Mesenchymal stem cell (in vitro differentiated cells and primary cell): ENCODE data around the gene SLC39A3.

Experiments
- DNase-seq: peaks from one replicate; pipeline ENCODE4 v3.0.0-alpha.2; 2013
- H2AFZ ChIP-seq: one replicate; pipeline ENCODE4 v1.6.1; 2013; ENCODE audit warnings: low read depth, mild to moderate bottlenecking, control low read depth, inconsistent platforms, low read length, moderate library complexity
- H2AK5ac ChIP-seq: 2 replicates; pipeline ENCODE4 v1.6.1; 2013; ENCODE audit warnings: low read length, moderate library complexity, mild to moderate bottlenecking, inconsistent platforms; ENCODE audit not compliant: severe bottlenecking
- H2BK120ac ChIP-seq: one replicate; pipeline ENCODE4 v1.6.1; 2013; ENCODE audit warnings: low read depth, mild to moderate bottlenecking, inconsistent platforms, low read length, moderate library complexity
- H2BK12ac ChIP-seq, 2 experiments: one replicate each; pipeline ENCODE4 v1.6.1; 2013; ENCODE audit warnings: inconsistent platforms in 2 of 2, low read length in 2 of 2, mild to moderate bottlenecking in 2 of 2, moderate library complexity in 2 of 2, control low read depth in 1 of 2
- H2BK15ac ChIP-seq: one replicate; pipeline ENCODE4 v1.6.1; 2013; ENCODE audit warnings: mild to moderate bottlenecking, low read depth, inconsistent platforms; ENCODE audit not compliant: poor library complexity, severe bottlenecking
- H2BK5ac ChIP-seq: 2 replicates; pipeline ENCODE4 v1.6.1; 2013; ENCODE audit warnings: low read depth, mild to moderate bottlenecking, low read length, control low read depth, inconsistent platforms; ENCODE audit not compliant: poor library complexity, severe bottlenecking
- H3K14ac ChIP-seq, 2 experiments: one replicate each; pipeline ENCODE4 v1.6.1; 2013; ENCODE audit warnings: inconsistent platforms in 2 of 2, low read length in 2 of 2, control low read depth in 1 of 2, mild to moderate bottlenecking in 1 of 2, moderate library complexity in 1 of 2
- H3K18ac ChIP-seq, 2 experiments: one replicate each; pipeline ENCODE4 v1.6.1; 2013; ENCODE audit warnings: inconsistent platforms in 2 of 2, low read length in 2 of 2, control low read depth in 1 of 2, low read depth in 1 of 2, mild to moderate bottlenecking in 1 of 2
- H3K23ac ChIP-seq, 2 experiments: one replicate each; pipeline ENCODE4 v1.6.1; 2013; ENCODE audit warnings: inconsistent platforms in 2 of 2, low read length in 2 of 2, mild to moderate bottlenecking in 2 of 2, moderate library complexity in 2 of 2, control low read depth in 1 of 2
- H3K27ac ChIP-seq: 2 replicates; pipeline ENCODE4 v1.5.1; 2013; ENCODE audit warnings: mild to moderate bottlenecking, moderate library complexity, low read length, control low read depth, inconsistent platforms; ENCODE audit not compliant: poor library complexity, severe bottlenecking
- H3K27me3 ChIP-seq, 2 experiments: 2 replicates each; pipeline versions ENCODE4 v1.6.1 to v1.7.0; 2013; ENCODE audit warnings: low read length in 2 of 2, mild to moderate bottlenecking in 2 of 2, moderate library complexity in 2 of 2, control low read depth in 1 of 2, inconsistent platforms in 1 of 2; ENCODE audit not compliant: control insufficient read depth in 1 of 2, insufficient read depth in 1 of 2
- H3K36me3 ChIP-seq, 2 experiments: 2 replicates each; pipeline versions ENCODE4 v1.6.1 to v1.7.0; 2013; ENCODE audit warnings: low read length in 2 of 2, control low read depth in 1 of 2, inconsistent platforms in 1 of 2, low read depth in 1 of 2, mild to moderate bottlenecking in 1 of 2; ENCODE audit not compliant: insufficient read depth in 2 of 2, control insufficient read depth in 1 of 2
- H3K4ac ChIP-seq, 2 experiments: one replicate each; pipeline ENCODE4 v1.6.1; 2013; ENCODE audit warnings: inconsistent platforms in 2 of 2, low read length in 2 of 2, mild to moderate bottlenecking in 2 of 2, moderate library complexity in 2 of 2, control low read depth in 1 of 2, low read depth in 1 of 2
- H3K4me1 ChIP-seq: 2 replicates; pipeline ENCODE4 v1.6.1; 2013; ENCODE audit warnings: low read depth, low read length, control low read depth; ENCODE audit not compliant: control insufficient read depth, insufficient read depth
- H3K4me2 ChIP-seq: 2 replicates; pipeline ENCODE4 v1.6.1; 2013; ENCODE audit warnings: low read length, mild to moderate bottlenecking, inconsistent platforms; ENCODE audit not compliant: poor library complexity, severe bottlenecking
- H3K4me3 ChIP-seq, 2 experiments: 2 replicates each; pipeline versions ENCODE4 v1.5.1 to v1.7.0; 2013; ENCODE audit warnings: low read length in 2 of 2, mild to moderate bottlenecking in 2 of 2, control low read depth in 1 of 2, low read depth in 1 of 2; ENCODE audit not compliant: insufficient read depth in 1 of 2
- H3K79me1 ChIP-seq: replicated peaks from 2 replicates; pipeline ENCODE4 v1.6.1; 2013; ENCODE audit warnings: mild to moderate bottlenecking, control low read depth, low read length, inconsistent platforms; ENCODE audit not compliant: poor library complexity, severe bottlenecking
- H3K9ac ChIP-seq: 2 replicates; pipeline ENCODE4 v1.7.0; 2013; ENCODE audit warnings: mild to moderate bottlenecking, low read length, moderate library complexity
- H3K9me3 ChIP-seq: 2 replicates; pipeline ENCODE4 v1.7.0; 2013; ENCODE audit warnings: mild to moderate bottlenecking, low read length; ENCODE audit not compliant: control insufficient read depth
- H4K8ac ChIP-seq: one replicate; pipeline ENCODE4 v1.6.1; 2013; ENCODE audit warnings: inconsistent platforms, mild to moderate bottlenecking, low read length, moderate library complexity
- H4K91ac ChIP-seq: one replicate; pipeline ENCODE4 v1.6.1; 2013; ENCODE audit warnings: mild to moderate bottlenecking, low read length, inconsistent platforms
- WGBS: methylation state at CpG from one replicate; pipeline ENCODE4 v1.1.7; 2013; ENCODE audit warnings: mixed read lengths; 5-methylcytosine and 5-hydroxymethylcytosine counted together

SLC39A3 gene

DNA sequence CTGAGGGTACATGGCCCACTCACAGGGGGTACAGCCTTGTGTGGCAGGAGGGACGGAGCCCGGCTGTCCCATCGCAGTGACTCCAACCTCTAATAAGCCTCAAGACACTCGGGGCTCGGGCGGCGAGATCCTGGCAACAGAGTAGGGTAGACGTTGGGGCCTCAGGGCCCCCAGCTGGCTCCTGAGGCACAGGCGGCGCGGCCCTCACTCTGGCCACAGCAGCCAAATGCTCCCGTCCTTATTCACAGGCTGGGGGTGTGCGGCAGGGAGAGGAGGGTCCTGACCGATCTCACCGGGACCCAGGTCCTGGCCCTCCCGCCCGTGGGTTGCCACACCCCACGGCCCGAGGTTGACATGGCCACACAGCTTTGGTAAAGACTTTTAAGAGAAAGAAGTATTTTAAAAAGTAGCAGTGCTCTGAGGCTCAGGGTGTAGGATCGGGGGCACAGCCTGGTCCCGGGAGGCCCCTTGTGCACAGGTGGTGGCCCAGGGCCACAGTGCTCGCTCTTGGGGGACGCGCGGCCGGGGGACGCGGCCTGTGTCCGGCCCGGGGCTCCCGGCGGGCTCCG lies 7.6 kb downstream of the SLC39A3 start:
- Histone ChIP-seq H3K36me3 (peaks cover 26 to 59% of the 10 kb centered on the region in 2 experiments), H3K18ac (no peak overlapping the region), H4K8ac (no peak overlapping the region), H2BK15ac (no peak overlapping the region), H3K9ac (no peak overlapping the region), H3K79me1 (peaks cover 19% of the 10 kb centered on the region), H2AFZ (no peak overlapping the region), H2BK12ac (no peak overlapping the region), H2AK5ac (no peak overlapping the region), H3K9me3 (peaks cover 4% of the 10 kb centered on the region), H3K4me2 (no peak overlapping the region), H3K23ac (no peak overlapping the region), H3K27me3 (peaks cover 8 to 10% of the 10 kb centered on the region in 2 experiments), H3K4ac (no peak overlapping the region), H3K4me3 (no peak overlapping the region), H2BK120ac (no peak overlapping the region), H4K91ac (no peak overlapping the region), H2BK5ac (no peak overlapping the region), H3K27ac (no peak overlapping the region), H3K4me1 (no peaks in the 10 kb centered on the region), H3K14ac (no peak overlapping the region)
- WGBS, result 93% methylated on average over 33 of the region's 33 CpGs
- DNase-seq, result no peak

DNA sequence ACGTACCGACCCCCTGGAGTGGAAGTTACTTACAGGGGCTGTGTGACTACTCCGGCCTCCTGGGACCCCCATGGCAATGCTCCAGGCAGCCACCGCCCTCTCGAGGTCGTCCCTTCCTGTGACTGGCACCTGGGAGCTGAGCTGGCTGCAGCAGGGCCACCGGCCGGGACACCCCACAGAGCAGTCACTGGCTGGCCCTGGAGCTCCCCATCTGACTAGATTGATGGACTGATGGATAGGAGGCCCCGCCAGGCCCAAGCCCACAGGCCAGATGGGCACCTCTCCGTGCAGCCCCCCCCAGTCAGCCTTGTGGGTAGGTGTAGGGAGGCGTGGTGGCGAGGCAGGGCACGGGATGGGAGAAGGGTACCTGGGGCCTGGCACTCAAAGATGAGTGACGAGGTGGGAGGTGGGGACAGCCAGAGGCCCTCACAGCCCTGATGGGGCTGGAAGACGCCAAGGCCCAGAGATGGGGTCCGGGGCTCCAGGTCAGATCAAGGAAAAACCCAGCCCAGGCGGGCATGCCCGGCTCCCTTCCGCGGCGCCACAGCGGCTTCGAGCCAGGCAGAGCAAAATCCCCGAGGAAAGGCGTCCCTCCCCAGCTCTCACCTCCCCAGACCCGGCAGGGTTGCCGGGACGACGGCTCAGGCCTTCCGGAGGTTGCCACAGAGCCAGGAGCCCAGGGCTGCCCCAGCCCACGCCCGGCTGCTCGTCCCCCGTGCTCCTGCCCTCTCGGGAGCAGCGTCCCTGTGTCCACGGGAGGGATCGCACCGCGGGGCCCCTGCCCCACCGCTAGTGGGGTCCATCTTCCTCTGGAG lies 8.4 kb downstream of the SLC39A3 start:
- Histone ChIP-seq H3K14ac (no peak overlapping the region), H3K4me1 (no peaks in the 10 kb centered on the region), H3K27ac (no peak overlapping the region), H3K9me3 (peaks cover 3% of the 10 kb centered on the region), H3K27me3 (peaks cover 16 to 17% of the 10 kb centered on the region in 2 experiments), H3K79me1 (peaks cover 12% of the 10 kb centered on the region), H2BK12ac (no peak overlapping the region), H2AFZ (no peak overlapping the region), H3K4me2 (no peak overlapping the region), H4K8ac (no peak overlapping the region), H4K91ac (no peak overlapping the region), H2BK120ac (no peak overlapping the region), H3K9ac (no peak overlapping the region), H3K23ac (no peak overlapping the region), H2BK15ac (peak overlapping the region; percentile 27), H3K4me3 (no peak overlapping the region), H2AK5ac (no peak overlapping the region), H3K18ac (no peak overlapping the region), H3K4ac (no peak overlapping the region), H3K36me3 (peaks cover 19 to 51% of the 10 kb centered on the region in 2 experiments), H2BK5ac (no peak overlapping the region)
- no peak for DNase-seq
- 94% methylated on average over 41 of the region's 41 CpGs for WGBS

DNA sequence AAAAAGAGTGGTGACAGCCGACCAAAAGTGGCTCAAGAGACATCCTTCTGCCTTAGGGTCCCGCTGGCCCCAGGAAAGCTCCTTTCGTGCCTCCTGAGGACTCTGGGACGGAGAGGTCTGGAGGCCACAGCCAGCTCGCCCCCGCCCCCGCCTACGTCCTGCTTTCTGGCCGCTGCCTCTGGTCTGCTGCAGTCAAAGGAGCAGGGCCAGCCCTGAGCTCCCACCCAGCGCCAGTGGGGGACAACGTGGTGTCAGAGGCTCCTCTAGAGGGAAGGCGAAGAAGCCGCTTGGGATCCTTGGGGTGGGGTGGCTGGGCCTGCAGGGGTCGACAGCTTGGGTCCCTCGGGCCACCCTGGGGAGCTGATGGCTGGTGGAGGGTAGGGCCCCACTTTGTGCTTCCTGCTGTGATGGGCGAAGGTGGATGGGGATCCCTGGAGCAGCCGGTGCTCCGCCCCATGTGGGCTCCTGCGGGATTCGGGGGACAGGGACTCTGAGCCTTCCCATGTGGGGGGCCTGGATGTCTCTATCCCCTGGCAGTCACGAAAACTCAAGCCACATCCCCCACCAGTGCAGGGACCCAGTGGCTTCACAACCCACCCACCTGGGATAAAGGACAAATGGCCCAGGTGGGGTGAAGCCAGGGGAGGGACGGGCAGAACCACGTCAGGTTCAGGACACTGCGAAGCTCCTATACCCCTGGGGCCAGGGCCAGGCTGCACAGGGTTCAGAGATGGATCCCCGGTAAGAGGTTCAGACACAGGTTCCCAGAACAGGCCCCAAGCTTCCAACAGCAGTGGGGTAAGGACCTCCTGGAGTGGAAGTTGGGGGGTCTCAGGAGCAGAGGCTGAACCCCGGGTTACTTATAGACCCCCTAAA lies 9.6 kb downstream of the SLC39A3 start:
- Histone ChIP-seq H3K18ac (no peak overlapping the region), H3K9me3 (no peaks in the 10 kb centered on the region), H3K9ac (no peak overlapping the region), H4K8ac (no peak overlapping the region), H2AK5ac (no peak overlapping the region), H3K4ac (no peak overlapping the region), H2BK5ac (no peak overlapping the region), H2BK15ac (no peak overlapping the region), H3K4me2 (no peak overlapping the region), H3K36me3 (peaks cover 7 to 39% of the 10 kb centered on the region in 2 experiments), H3K4me3 (no peak overlapping the region), H2BK12ac (no peak overlapping the region), H2BK120ac (no peak overlapping the region), H4K91ac (no peak overlapping the region), H3K27ac (no peak overlapping the region), H3K4me1 (no peaks in the 10 kb centered on the region), H2AFZ (no peak overlapping the region), H3K23ac (no peak overlapping the region), H3K79me1 (peaks cover under 1% of the 10 kb centered on the region), H3K14ac (no peak overlapping the region), H3K27me3 (peaks cover 20 to 22% of the 10 kb centered on the region in 2 experiments)
- no peak for DNase-seq
- WGBS, result 88% methylated on average over 26 of the region's 26 CpGs
